ENCODE results near the gene GALNT8.

The GALNT8 gene

DNA sequence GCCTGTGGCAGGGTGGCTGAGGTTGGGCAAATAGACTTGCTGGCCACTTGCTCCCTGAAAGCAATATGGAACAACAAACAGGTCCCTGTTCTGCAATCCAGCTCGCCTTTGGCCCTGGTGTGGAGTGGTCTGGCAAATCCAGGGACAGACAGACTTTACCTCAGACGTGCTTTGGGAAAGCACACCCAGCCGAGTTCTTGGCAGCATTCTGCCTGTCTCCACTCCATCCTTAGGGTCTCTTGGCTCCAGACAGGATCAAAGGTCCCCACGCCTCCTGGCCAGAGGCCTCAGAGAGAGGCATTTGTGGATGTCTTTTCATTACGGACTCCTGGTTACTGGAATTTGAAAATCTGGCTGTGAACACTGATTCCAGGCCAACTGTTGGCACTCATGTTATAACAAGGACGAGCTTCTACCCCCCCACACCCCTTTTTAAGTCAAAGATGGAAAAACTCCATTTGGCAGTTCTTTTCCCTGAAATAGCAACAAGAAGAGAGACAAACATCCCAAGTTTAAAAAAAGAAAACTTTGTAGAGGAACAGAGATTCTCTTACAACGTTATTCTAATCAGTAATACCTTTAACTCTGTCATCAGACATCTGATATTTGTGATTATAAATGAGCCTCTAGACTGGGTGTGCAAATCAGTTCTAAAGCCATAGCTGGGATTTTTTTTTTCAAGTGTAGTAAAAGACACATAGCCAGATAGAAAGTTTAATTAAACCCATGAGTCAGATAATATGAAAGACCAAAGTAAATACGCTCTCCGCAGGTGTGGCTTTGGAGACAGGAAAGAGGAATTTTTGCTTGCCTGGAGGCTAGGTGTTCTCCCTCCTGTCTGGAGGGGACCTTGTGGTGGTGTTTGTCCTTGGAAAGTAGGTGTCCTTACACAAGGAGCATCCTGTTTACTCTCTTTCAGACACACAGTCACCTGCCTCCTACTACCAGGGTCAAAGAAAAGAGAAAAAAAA is 60.7 kb downstream of the GALNT8 start:
- H3K27ac ChIP-seq (ENCODE audit: low read depth, low read length): no peak overlapping the region
- no peak overlapping the region for H3K9ac ChIP-seq (ENCODE audit: low read length)
- H3K4me1 ChIP-seq (ENCODE audit: insufficient read depth, low read length): no peaks in the 10 kb centered on the region
- no peaks in the 10 kb centered on the region for H3K9me3 ChIP-seq (ENCODE audit: low read length)
- H3K4me3 ChIP-seq (ENCODE audit: low read depth in 1 of 2, low read length in 2 of 2): no peak overlapping the region
- H3K27me3 ChIP-seq (ENCODE audit: control insufficient read depth in 1 of 2, insufficient read depth in 2 of 2, low read length in 2 of 2): no peaks in the 10 kb centered on the region
- no peaks in the 10 kb centered on the region for H3K36me3 ChIP-seq (ENCODE audit: insufficient read depth, low read length)

DNA sequence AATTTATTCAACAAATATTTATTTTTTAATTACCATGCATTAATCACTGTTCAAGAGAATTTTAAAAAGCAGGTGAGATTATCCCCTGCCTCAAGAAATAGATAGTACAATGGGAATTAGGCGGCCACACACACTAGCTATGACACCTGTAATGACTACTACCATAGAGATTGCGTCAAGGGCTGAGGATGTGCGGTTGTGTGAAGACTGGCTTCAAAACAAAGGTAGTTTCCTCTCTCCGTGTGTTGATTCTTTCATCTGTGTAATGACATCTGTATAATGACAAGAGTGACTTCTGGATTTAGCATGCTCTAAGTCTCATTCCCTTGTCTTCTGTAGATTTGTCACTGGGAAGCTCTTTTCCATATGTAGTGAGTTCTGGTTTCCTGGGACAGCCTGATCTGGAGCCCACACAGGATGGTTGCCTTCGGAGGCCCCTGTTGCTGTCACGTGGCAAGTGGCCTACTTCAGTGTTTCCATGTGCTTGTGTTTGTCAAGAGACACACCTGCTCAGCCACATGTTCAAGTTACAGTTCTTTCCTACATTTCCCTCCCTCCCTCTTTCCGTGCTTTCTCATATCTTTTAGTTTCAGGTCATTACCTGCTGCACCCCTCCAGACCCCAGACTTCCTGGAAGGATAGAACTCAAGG is 64.3 kb downstream of the GALNT8 start:
- Histone ChIP-seq H3K27ac (ENCODE audit: low read depth, low read length) (no peak overlapping the region), H3K4me1 (ENCODE audit: insufficient read depth, low read length) (no peaks in the 10 kb centered on the region), H3K9ac (ENCODE audit: low read length) (no peak overlapping the region), H3K27me3 (ENCODE audit: control insufficient read depth in 1 of 2, insufficient read depth in 2 of 2, low read length in 2 of 2) (no peaks in the 10 kb centered on the region), H3K4me3 (ENCODE audit: low read depth in 1 of 2, low read length in 2 of 2) (no peak overlapping the region), H3K9me3 (ENCODE audit: low read length) (no peaks in the 10 kb centered on the region), H3K36me3 (ENCODE audit: insufficient read depth, low read length) (no peaks in the 10 kb centered on the region)

DNA sequence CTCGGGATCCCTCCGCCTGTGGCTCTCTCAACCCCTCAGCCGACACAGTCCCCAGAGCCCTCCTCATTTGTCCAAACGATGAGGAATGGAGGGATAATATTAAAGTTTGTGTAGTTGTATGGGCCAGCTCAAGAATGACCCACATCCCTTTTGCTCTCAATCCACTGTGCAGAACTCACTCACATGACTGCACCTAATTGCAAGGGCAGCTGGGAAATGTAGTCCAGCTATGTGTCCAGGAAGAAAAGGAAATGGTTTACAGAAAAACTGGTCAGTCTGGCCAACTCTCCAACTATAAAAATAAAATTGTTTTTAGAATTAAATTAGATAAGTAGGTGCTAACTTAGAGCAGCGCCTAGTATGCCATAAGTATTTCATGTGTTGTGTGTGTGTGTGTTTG is 66.6 kb downstream of the GALNT8 start:
- no peaks in the 10 kb centered on the region for H3K36me3 ChIP-seq (ENCODE audit: insufficient read depth, low read length)
- H3K27me3 ChIP-seq (ENCODE audit: control insufficient read depth in 1 of 2, insufficient read depth in 2 of 2, low read length in 2 of 2): no peaks in the 10 kb centered on the region
- H3K4me1 ChIP-seq (ENCODE audit: insufficient read depth, low read length): no peaks in the 10 kb centered on the region
- H3K9me3 ChIP-seq (ENCODE audit: low read length): no peaks in the 10 kb centered on the region
- H3K4me3 ChIP-seq (ENCODE audit: low read depth in 1 of 2, low read length in 2 of 2): no peak overlapping the region
- H3K27ac ChIP-seq (ENCODE audit: low read depth, low read length): no peak overlapping the region
- no peak overlapping the region for H3K9ac ChIP-seq (ENCODE audit: low read length)

DNA sequence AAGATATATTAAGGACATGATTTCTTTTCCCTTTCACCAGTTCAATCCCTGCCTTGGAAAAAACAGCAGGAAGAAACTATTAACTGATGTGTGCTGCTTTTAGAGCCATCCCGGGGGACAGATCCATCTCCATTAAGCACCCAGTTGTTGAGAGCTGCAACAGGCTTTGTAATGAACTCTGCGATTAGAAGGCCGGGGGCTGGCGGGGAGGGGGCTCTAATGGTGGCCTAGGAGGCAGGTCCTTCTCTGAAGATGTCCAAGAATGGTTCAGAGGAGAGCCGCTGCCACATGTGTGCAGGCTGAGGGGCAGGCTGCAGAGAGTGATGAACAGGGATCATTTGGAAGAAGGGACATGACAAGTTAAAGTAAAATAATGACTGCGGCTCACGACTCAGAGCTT is 67.8 kb downstream of the GALNT8 start:
- Histone ChIP-seq H3K4me3 (ENCODE audit: low read depth in 1 of 2, low read length in 2 of 2) (no peak overlapping the region), H3K4me1 (ENCODE audit: insufficient read depth, low read length) (no peaks in the 10 kb centered on the region), H3K9ac (ENCODE audit: low read length) (no peak overlapping the region), H3K36me3 (ENCODE audit: insufficient read depth, low read length) (no peaks in the 10 kb centered on the region), H3K27me3 (ENCODE audit: control insufficient read depth in 1 of 2, insufficient read depth in 2 of 2, low read length in 2 of 2) (no peaks in the 10 kb centered on the region), H3K9me3 (ENCODE audit: low read length) (no peaks in the 10 kb centered on the region), H3K27ac (ENCODE audit: low read depth, low read length) (no peak overlapping the region)

DNA sequence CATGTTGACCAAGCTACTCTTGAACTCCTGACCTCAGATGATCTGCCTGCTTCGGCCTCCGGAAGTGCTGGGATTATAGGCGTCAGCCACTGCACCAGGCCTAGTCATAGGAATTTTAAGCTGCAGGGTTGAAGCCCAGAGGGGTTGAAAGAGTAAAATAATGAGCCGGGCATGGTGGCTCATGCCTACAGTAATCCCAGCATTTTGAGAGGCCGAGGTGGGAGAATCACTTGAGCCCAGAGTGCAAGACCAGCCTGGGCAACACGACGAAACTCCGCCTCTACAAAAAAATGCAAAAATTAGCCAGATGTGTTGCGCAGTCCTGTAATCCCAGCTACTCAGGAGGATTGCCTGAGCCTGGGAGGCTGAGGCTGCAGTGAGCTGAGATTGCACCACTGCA is 69.6 kb downstream of the GALNT8 start:
- no peaks in the 10 kb centered on the region for H3K36me3 ChIP-seq (ENCODE audit: insufficient read depth, low read length)
- no peaks in the 10 kb centered on the region for H3K9me3 ChIP-seq (ENCODE audit: low read length)
- no peak overlapping the region for H3K4me3 ChIP-seq (ENCODE audit: low read depth in 1 of 2, low read length in 2 of 2)
- H3K27me3 ChIP-seq (ENCODE audit: control insufficient read depth in 1 of 2, insufficient read depth in 2 of 2, low read length in 2 of 2): no peaks in the 10 kb centered on the region
- no peak overlapping the region for H3K9ac ChIP-seq (ENCODE audit: low read length)
- H3K4me1 ChIP-seq (ENCODE audit: insufficient read depth, low read length): no peaks in the 10 kb centered on the region
- no peak overlapping the region for H3K27ac ChIP-seq (ENCODE audit: low read depth, low read length)

DNA sequence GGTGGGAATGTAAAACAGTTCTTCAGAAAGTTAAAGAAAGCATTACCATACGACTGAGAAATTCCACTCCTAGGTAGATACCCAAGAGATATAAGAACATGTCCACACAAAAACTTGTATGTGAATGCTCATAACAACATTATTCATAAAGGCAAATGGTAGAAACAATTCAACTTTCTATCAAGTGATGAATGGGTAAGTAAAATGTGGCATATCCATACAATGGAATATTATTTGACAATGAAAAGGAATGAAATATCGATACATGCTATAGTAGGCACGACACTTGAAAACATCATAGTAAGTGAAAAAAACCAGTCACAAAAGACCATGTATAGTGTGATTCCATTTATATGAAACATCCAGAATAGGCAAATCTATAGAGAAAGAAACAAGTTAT is 71.3 kb downstream of the GALNT8 start:
- H3K9me3 ChIP-seq (ENCODE audit: low read length): no peaks in the 10 kb centered on the region
- H3K4me3 ChIP-seq (ENCODE audit: low read depth in 1 of 2, low read length in 2 of 2): no peak overlapping the region
- H3K9ac ChIP-seq (ENCODE audit: low read length): no peak overlapping the region
- no peaks in the 10 kb centered on the region for H3K4me1 ChIP-seq (ENCODE audit: insufficient read depth, low read length)
- no peak overlapping the region for H3K27ac ChIP-seq (ENCODE audit: low read depth, low read length)
- no peaks in the 10 kb centered on the region for H3K27me3 ChIP-seq (ENCODE audit: control insufficient read depth in 1 of 2, insufficient read depth in 2 of 2, low read length in 2 of 2)
- H3K36me3 ChIP-seq (ENCODE audit: insufficient read depth, low read length): no peaks in the 10 kb centered on the region

DNA sequence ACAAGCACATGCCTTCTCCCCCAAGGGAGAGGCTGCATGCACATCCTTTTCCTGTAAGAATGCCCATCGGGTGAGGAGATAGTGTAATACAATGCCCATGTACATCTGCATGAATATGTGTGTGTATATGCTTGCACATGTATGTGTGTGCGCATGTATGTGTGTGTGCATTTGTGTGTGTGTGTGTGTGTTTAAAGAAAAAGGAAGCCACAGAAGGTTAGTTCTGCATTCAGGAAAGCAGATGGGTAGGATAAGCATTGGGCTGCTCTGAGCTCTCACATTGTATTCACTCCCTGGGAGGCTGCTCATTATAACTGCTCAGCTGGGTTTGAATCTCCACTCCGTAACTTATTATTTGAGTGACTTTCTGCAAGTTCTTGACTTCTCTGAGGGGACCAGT is 74.3 kb downstream of the GALNT8 start:
- Histone ChIP-seq H3K4me1 (ENCODE audit: insufficient read depth, low read length) (no peaks in the 10 kb centered on the region), H3K27me3 (ENCODE audit: control insufficient read depth in 1 of 2, insufficient read depth in 2 of 2, low read length in 2 of 2) (no peaks in the 10 kb centered on the region), H3K4me3 (ENCODE audit: low read depth in 1 of 2, low read length in 2 of 2) (no peak overlapping the region), H3K27ac (ENCODE audit: low read depth, low read length) (no peak overlapping the region), H3K9me3 (ENCODE audit: low read length) (no peaks in the 10 kb centered on the region), H3K36me3 (ENCODE audit: insufficient read depth, low read length) (no peaks in the 10 kb centered on the region), H3K9ac (ENCODE audit: low read length) (no peak overlapping the region)

DNA sequence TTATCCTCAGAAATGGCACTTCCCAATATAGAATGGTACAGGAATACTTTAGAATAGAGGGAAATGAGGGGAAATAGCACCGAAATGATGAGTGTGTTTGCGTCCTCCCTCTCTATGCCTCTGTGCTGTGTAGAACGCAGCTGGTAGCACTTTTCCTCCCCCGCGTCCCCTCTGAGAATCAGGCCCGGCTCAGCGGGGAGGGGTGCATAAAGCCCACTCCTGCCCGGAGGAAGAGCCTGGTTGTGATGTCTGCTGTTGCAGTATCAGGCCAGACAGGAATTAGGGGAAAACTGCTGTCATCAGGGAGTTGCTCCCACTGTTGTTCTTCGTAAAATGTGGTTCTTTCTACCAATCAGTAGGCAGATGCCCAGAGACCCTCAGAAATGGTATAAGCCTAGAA is 76.0 kb downstream of the GALNT8 start:
- H3K27me3 ChIP-seq (ENCODE audit: control insufficient read depth in 1 of 2, insufficient read depth in 2 of 2, low read length in 2 of 2): no peaks in the 10 kb centered on the region
- no peak overlapping the region for H3K4me3 ChIP-seq (ENCODE audit: low read depth in 1 of 2, low read length in 2 of 2)
- H3K9ac ChIP-seq (ENCODE audit: low read length): no peak overlapping the region
- no peaks in the 10 kb centered on the region for H3K36me3 ChIP-seq (ENCODE audit: insufficient read depth, low read length)
- H3K4me1 ChIP-seq (ENCODE audit: insufficient read depth, low read length): no peaks in the 10 kb centered on the region
- no peaks in the 10 kb centered on the region for H3K9me3 ChIP-seq (ENCODE audit: low read length)
- H3K27ac ChIP-seq (ENCODE audit: low read depth, low read length): no peak overlapping the region

DNA sequence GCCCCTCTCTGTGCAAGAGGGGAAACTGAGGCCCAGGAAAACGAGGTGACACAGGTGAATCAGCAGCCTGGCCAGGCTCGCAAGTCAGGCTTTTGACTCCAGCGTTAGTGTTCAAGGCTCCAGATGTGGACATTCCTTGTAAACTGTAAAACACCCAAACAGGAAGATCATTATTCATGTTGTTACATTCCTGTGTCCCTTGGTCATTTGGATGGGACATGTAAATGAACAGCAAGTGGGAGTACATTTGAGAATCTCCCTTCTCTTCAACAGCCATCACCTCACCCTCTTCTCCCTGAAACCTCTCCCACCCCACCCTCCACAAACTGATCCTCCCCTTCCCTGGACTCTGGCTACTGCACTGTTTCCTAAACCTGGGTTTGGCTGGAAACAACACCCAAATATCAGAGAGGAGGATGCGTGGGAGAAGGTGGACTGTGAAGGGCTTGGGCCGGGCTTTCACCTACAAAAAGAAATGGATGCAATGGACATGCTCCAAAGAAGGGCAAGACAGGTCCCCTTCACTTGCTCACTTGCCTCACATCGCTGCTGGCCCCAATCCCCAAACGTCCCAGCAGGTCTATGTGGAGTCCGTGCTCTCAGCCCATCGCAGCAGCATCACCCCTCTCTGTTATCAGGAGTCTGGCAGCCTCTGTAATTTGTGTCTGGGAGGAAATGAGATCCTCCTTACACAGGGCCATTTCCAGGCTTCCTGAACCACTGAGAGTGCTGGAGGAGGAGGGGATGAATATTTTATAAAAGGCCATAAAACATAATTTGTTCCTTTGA is 76.7 kb downstream of the GALNT8 start:
- no peaks in the 10 kb centered on the region for H3K9me3 ChIP-seq (ENCODE audit: low read length)
- H3K9ac ChIP-seq (ENCODE audit: low read length): no peak overlapping the region
- no peak overlapping the region for H3K4me3 ChIP-seq (ENCODE audit: low read depth in 1 of 2, low read length in 2 of 2)
- no peak overlapping the region for H3K27ac ChIP-seq (ENCODE audit: low read depth, low read length)
- no peaks in the 10 kb centered on the region for H3K4me1 ChIP-seq (ENCODE audit: insufficient read depth, low read length)
- no peaks in the 10 kb centered on the region for H3K36me3 ChIP-seq (ENCODE audit: insufficient read depth, low read length)
- H3K27me3 ChIP-seq (ENCODE audit: control insufficient read depth in 1 of 2, insufficient read depth in 2 of 2, low read length in 2 of 2): no peaks in the 10 kb centered on the region

DNA sequence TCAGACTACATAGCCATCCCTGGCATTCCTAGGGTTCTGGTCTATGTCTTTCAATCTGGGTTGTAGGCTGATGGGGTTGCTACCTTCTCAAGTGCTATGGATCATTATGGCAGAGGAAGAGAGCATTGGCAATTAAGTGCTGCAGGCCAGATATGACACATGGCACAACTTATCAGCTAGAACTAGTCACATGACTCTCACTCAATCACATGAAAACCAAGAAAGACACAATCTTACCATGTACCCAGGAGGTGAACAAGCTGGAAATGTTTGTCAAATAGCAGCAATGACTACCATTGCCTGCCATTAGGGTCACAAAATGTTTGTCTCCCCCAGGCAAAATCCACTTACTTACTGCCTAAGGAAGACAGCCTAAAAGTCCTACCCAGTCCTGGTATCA is 80.4 kb downstream of the GALNT8 start:
- no peak overlapping the region for H3K4me3 ChIP-seq (ENCODE audit: low read depth in 1 of 2, low read length in 2 of 2)
- no peak overlapping the region for H3K9ac ChIP-seq (ENCODE audit: low read length)
- no peaks in the 10 kb centered on the region for H3K36me3 ChIP-seq (ENCODE audit: insufficient read depth, low read length)
- H3K9me3 ChIP-seq (ENCODE audit: low read length): no peaks in the 10 kb centered on the region
- no peaks in the 10 kb centered on the region for H3K27me3 ChIP-seq (ENCODE audit: control insufficient read depth in 1 of 2, insufficient read depth in 2 of 2, low read length in 2 of 2)
- no peak overlapping the region for H3K27ac ChIP-seq (ENCODE audit: low read depth, low read length)
- H3K4me1 ChIP-seq (ENCODE audit: insufficient read depth, low read length): no peaks in the 10 kb centered on the region

DNA sequence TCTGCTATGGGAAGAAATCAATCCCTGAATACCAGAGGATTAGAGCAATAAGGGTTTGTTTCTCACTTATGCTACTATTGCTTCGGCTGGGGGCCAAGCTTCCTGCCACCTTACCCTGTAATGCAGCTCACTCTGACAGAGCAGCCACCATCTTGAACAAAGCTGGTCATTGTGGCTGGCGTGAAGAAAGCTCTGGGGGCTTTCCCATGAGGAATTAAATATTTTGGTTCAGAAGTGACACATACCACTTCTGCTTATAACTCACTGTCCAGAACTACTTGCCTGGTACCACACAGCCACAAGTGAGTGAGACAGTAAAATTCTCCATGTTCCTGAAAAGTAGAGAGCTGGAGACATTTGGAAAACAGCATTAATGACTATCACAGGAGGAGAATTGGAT is 82.6 kb downstream of the GALNT8 start:
- no peaks in the 10 kb centered on the region for H3K27me3 ChIP-seq (ENCODE audit: control insufficient read depth in 1 of 2, insufficient read depth in 2 of 2, low read length in 2 of 2)
- no peaks in the 10 kb centered on the region for H3K9me3 ChIP-seq (ENCODE audit: low read length)
- no peak overlapping the region for H3K4me3 ChIP-seq (ENCODE audit: low read depth in 1 of 2, low read length in 2 of 2)
- no peak overlapping the region for H3K27ac ChIP-seq (ENCODE audit: low read depth, low read length)
- no peak overlapping the region for H3K9ac ChIP-seq (ENCODE audit: low read length)
- no peaks in the 10 kb centered on the region for H3K4me1 ChIP-seq (ENCODE audit: insufficient read depth, low read length)
- H3K36me3 ChIP-seq (ENCODE audit: insufficient read depth, low read length): no peaks in the 10 kb centered on the region

Data from muscle layer of colon (tissue), 2 donors.